Lower leg skin (tissue), 4 donors: ENCODE measurements around the gene ALPL. TPM values are rescaled to one million over a fixed set of nuclear protein-coding genes. Genes with fewer than 3 reads are reported as not detected.
A peak's percentile ranks its signal among the peaks of the same experiment; 100 is the strongest.

Experiments used
- DNase-seq, 2 donors: peaks; one replicate each; pipeline ENCODE4 v3.0.0-alpha.2; 2019; ENCODE audit warnings: low spot score in 2 of 2
- H3K4me3 ChIP-seq: fragments of 200-600 bp; sonication (generic); 2 replicates; pipeline ENCODE4 v1.5.1; 2017; ENCODE audit warnings: mild to moderate bottlenecking, low read depth; ENCODE audit not compliant: poor library complexity, severe bottlenecking
- POLR2A ChIP-seq, 2 donors: fragments of 450-650 bp; IDR thresholded peaks; one replicate each; pipeline ENCODE4 v1.6.1; 2016 to 2017; ENCODE audit warnings: antibody characterized with exemption in 2 of 2, mild to moderate bottlenecking in 1 of 2, moderate library complexity in 1 of 2
- WGBS, 2 donors: methylation state at CpG; one replicate each; pipeline ENCODE4 v1.1.5; 2018; 5-methylcytosine and 5-hydroxymethylcytosine counted together
- intact Hi-C: fragments of 100-400 bp; cut with DNase I; formaldehyde crosslinking; loops from one replicate; pipeline ENCODE4 v1.15.0; 2023; ENCODE audit warnings: low total_unique reads
- total RNA-seq, 4 donors: library from RNA; depleted of rRNA; stranded (reverse); fragments of >200 nt; gene quantifications; one replicate each; pipeline ENCODE4 v1.1.0, GENCODE V29; 2016
- TF ChIP-seq, protein P1 (sequence below), 3 donors: fragments of 450-650 bp; IDR thresholded peaks; one replicate each; pipeline ENCODE4 v1.5.1; 2016; ENCODE audit warnings: antibody characterized with exemption in 3 of 3, mild to moderate bottlenecking in 3 of 3, moderate library complexity in 2 of 3

Gene ALPL
- total RNA-seq, 4 donors from 2014 or later: 1.3 to 7.7 (median 2.2) TPM

DNA sequence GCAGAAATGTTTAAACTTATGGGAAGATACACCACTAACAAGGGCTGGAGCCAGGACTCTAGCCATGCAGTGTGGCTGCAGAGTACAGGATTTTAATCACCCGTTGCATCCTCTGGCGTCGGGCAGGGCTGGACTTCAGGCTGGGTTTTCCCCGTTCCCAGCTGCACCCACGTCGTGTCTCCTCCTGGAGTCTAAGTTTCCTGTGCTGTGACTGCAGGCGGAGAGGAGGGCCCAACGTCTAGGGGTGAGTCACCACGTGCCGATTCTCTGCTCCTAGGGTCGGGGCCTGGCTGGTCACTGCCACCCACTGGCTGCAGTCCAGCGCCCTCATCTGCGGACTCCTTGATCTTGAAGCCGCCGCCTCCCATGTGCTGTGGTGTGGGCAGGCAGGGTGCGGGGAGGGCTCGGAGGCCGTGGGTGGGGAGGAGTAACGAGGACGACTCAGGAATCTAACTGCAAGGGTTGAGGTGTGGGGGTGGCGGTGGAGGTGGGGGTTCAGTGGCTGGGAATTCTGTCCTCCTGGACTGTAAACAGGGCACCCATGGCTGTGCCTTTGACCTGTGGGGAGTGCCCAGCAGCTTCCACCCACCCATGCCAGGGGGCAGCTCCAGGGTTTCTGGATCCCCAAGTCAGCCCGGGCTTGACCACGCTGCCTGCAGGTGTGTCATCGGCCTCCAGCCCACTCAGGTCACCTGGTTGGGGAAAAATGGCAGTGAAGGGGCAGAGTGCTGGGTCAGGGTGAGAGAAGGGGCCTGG, 77.8 kb downstream of the ALPL start:
- TF ChIP-seq POLR2A (IDR thresholded peaks at IDR 0.05): no peak
- TF ChIP-seq, protein P1, sequence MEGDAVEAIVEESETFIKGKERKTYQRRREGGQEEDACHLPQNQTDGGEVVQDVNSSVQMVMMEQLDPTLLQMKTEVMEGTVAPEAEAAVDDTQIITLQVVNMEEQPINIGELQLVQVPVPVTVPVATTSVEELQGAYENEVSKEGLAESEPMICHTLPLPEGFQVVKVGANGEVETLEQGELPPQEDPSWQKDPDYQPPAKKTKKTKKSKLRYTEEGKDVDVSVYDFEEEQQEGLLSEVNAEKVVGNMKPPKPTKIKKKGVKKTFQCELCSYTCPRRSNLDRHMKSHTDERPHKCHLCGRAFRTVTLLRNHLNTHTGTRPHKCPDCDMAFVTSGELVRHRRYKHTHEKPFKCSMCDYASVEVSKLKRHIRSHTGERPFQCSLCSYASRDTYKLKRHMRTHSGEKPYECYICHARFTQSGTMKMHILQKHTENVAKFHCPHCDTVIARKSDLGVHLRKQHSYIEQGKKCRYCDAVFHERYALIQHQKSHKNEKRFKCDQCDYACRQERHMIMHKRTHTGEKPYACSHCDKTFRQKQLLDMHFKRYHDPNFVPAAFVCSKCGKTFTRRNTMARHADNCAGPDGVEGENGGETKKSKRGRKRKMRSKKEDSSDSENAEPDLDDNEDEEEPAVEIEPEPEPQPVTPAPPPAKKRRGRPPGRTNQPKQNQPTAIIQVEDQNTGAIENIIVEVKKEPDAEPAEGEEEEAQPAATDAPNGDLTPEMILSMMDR (IDR thresholded peaks at IDR 0.05): no peak
- no peak overlapping the region for H3K4me3 ChIP-seq
- peak; percentile 36 to 87 for DNase-seq
- 23 to 29% methylated on average over 24 of the region's 24 CpGs for WGBS, 2 donors
- intact Hi-C loops: no loop called here

DNA sequence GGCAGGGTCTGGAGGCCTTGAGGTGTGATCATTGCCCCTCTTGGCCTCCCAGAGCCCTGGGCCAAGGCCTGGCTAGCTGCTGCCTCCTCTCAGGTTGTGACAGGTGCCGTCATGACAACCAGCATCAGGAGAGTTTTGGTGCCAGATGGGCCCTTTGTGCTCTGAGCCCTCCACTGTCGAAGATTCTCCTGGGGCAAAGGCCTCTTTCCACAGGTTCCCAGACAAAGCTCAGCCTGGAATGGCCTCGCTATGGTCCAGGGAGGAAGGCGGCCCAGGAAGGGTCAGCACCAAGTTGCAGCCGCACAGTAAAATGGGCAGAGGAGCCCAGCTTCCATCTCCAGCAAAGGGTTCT, 78.4 kb downstream of the ALPL start:
- DNase-seq: no peak
- intact Hi-C loops: no loop called here
- no peak overlapping the region for H3K4me3 ChIP-seq
- 83 to 96% methylated on average over 4 to 5 of the region's 5 CpGs for WGBS, 2 donors
- TF ChIP-seq POLR2A (IDR thresholded peaks at IDR 0.05): no peak
- TF ChIP-seq, protein P1 (IDR thresholded peaks at IDR 0.05): no peak

DNA sequence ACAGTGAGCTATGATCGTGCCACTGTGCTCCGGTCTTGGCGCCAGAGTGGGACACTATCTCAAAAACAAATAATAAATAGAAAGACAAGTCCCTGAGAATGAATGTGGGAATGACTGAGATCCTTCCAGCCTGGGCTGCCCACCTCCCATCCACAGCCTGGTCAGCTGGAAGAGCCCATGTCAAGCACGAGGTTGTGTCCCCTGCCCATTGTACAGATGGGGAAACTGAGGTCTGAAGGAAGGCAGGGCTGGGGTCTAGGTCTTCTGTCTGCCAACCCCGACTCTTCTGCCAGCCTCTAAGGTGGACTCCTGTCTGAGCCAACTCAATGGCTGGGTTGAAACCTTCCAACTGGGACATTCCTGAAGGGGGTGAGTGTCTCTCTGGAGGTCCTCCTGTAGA, 80.4 kb downstream of the ALPL start:
- H3K4me3 ChIP-seq: no peak overlapping the region
- TF ChIP-seq, protein P1 (IDR thresholded peaks at IDR 0.05): no peak
- no peak for TF ChIP-seq POLR2A (IDR thresholded peaks at IDR 0.05)
- no peak for DNase-seq
- intact Hi-C loops: no loop called here
- WGBS, 2 donors: 64 to 96% methylated on average over 5 of the region's 5 CpGs

DNA sequence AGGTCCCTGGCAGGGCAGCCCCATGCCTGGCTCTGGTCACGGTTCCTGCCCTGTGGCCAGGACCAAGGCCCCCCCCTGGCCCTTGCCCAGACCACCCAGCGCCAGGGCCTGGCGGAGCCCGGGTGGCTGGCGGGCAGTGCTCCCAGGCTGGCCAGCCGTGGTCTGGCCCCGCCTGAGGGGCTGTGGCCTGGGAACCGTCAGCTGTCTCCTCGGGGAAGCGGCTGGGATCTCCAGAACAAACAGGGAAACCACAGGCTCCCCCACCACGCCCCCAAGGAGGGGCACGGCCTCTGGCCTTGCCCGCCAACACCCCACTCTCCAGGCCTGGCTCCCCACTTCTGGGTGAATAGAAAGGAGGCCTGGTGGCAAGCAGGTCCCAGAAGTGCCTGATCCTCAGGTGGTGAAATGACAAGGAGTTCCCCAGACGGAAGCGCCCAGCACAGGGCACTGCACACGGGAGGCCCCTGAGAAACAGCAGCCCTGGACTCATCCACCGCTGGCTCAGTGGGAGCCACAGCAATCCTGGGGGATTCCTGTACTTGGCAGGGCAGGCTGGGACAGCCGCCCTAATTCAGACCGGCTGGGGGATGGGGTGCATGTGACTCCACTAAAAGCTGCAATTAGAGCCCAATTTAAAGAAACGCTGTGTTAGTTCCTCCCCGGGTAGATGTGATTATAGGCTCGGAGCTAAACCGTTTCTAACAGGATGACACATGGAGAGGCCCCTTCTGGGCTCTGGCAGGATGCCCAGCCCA, 81.1 kb downstream of the ALPL start:
- DNase-seq: no peak
- TF ChIP-seq POLR2A (IDR thresholded peaks at IDR 0.05): no peak
- TF ChIP-seq, protein P1 (IDR thresholded peaks at IDR 0.05): no peak

DNA sequence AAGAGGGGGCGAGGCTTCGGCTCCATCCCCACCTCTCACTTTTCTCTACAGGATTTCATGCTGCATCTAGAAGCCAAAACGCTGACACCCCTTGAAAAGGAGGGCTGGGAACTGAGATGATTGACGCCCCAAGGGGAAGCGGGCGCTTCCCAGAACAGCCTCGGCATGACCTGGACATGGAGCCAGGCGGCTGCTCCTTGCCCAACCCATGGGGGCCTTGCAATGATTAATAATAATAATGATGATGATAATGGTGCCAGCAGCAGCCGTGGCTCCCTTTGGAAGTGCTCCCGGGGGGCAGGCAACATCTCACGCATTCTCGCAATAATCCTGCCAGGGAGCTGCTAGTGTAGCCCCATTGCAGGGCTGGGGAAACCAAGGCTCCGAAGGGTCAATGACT, 81.7 kb downstream of the ALPL start:
- H3K4me3 ChIP-seq: no peak overlapping the region
- DNase-seq: no peak
- intact Hi-C loops: no loop called here
- 34 to 38% methylated on average over 11 to 13 of the region's 13 CpGs for WGBS, 2 donors
- TF ChIP-seq, protein P1 (IDR thresholded peaks at IDR 0.05): no peak
- no peak for TF ChIP-seq POLR2A (IDR thresholded peaks at IDR 0.05)

More for the DNA sequence above, 81.1 kb downstream of the ALPL start:
- no peak overlapping the region for H3K4me3 ChIP-seq
- 21 to 24% methylated on average over 16 to 20 of the region's 23 CpGs for WGBS, 2 donors
- intact Hi-C loops: no loop called here
